Fibroblast of upper back skin (primary cell): ENCODE results near the gene TAC4.

ENCODE experiments used
- DNase-seq: peaks from one replicate; pipeline ENCODE4 v3.0.0-alpha.2; 2013

Gene TAC4

GRCh38 chr17:49798182-49798581 is 49.7 kb downstream of the TAC4 start:
- DNase-seq = no peak

- DNase-seq = no peak
Observed at GRCh38 chr17:49795372-49795771, 52.5 kb downstream of the TAC4 start.

- no peak for DNase-seq
Observed at GRCh38 chr17:49793309-49793708, 54.6 kb downstream of the TAC4 start.

- no peak for DNase-seq
Observed at GRCh38 chr17:49789243-49789578, 58.7 kb downstream of the TAC4 start.

GRCh38 chr17:49788478-49789242 is 59.2 kb downstream of the TAC4 start, which contains the start of gene KAT7:
TSS of gene KAT7 (plus strand) at chr17:49788681. CDS start at chr17:49788835, 154 bp downstream.
- peak; percentile 100 for DNase-seq
